CD4-positive, alpha-beta T cell treated with Interleukin-6 at 100 ng/mL for 8 hours (primary cell): Measurements from ENCODE around the gene AHI1.

Experiments used
- DNase-seq: peaks from one replicate; pipeline ENCODE4 v3.0.0-alpha.2; 2020; ENCODE audit warnings: mixed read lengths, low spot score

Gene AHI1

DNA sequence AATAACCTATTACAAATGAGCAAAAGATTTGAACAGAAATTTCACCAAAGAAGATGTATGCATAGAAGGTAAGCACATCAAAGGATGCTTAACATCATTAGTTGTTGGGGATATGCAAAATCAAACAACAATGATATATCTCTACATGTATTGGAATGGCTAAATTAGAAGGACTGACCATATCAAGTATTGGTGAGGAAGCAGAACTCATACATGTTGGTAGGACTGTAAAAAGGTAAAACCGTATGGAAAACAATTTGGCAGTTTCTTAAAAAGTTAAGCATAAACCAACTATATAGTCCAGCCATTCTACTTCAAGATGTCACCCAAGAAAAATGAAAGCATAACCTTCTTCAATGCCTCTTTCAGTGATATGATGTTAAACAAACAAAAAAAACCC lies 202.5 kb downstream of the AHI1 start:
- no peak for DNase-seq

DNA sequence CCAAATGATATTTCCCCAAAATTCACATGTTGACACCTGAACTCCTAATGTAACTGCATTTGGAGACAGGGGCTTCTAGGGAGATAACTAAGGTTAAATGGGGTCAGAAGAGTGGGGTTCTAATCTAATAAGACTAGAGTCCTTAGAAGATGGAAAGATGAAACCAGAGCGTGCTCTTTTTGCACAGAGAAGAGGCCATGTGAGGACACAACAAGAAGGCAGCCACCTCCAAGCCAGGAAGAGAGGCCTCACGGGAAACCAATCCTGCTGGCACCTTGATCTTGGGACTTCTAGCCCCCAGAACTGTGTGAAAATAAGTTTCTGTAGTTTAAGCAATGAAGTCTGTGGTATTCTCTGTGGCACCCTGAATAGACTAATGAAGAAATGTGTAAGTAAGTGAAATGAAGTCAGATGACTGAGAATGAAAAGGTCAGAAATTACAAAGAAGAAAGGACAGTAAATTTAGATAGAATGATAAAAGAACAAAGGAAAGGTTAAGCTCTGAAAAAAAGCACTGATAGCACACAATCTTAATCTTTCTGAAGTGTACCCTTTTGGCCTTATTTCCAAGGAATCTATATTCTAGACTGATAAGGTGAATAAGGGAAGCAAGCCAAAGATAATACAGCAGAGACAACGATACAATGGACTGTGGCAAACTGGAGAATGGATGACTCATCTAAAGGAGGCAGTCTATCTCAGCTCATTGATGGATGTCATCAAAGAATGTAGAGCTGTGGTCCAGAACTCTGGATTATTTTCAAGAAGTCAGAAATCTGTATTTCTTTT lies 206.1 kb downstream of the AHI1 start:
- DNase-seq: no peak

DNA sequence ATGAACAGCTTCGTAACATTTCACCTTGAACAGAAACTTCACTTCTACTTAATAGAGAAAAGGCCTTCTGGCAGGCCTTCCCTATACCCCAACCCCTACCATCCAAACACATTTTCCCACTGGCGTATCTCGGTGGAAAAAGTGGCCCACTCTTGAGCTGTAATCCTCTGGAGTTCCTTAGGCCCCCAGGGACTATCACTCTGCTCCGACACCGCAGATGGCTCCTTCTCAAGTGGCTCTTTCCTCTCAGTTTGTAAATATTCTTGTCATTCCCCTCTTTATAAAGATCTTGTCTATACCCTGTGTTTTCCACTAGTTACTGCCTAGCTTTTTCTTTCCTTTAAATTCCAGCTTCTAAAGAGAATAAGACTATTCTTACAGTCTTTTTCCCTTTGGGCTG lies 207.7 kb downstream of the AHI1 start:
- no peak for DNase-seq

DNA sequence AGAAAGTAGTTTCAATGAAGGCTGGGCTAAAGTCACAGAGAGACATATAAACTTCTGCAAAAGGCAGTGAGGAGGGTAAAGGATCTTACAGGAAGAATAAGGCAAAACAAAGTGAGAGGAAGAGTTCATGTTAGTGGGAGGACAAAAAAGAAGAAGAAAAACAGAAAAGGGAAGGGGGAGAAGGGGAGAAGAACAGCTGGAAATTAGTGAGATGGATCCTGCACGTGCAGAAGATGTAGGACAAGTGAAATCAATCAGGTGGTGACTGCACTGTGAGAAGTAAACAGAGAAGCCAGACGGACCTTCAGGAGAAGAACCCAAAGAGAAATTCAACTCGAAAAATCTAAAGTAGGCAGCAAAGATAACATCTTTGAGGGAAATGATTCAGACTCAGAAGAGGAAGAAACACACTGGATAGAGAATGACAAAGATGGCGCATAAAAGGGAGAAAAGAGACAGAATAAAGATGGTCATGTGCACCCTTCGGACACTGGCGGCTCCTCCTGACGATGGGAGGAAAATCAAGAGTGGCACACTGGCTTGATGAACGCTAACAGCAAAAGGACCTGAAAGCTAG lies 210.5 kb downstream of the AHI1 start:
- DNase-seq: no peak

DNA sequence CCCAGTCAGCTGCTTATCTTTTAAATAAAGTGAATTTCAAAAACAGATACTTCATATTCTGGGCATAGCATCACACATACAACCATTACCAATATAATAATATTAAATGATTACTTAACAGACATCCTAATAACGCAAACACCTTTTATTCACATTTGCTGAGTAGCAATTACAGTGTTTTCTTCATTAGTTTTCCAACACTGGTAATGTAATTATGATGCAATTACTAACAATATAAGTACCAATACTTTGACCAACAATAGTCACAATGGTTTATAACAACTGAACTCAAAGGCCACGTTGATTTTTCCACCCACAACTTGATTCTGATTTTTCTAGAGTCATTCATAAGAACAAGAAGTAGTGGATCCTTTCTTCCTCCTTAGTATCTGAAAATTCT lies 212.4 kb downstream of the AHI1 start:
- no peak for DNase-seq

DNA sequence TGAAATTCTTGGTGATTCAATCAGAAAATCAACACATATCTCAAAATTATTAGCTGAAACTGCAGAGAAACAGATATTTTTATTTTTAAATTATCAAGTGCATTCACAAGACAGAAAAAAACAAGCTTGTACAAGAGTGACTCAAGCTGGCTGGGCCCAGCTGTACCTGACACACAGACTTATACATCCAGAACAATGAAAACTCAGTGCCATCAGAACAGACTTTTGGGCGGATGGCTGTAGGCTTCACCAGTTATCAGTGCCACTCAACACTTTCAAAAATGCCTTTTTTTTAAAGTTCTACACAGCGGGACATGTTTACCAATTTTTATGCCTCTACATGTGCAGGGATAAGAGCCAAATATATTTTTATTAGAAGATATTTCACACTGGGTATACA lies 213.6 kb downstream of the AHI1 start:
- DNase-seq: no peak

DNA sequence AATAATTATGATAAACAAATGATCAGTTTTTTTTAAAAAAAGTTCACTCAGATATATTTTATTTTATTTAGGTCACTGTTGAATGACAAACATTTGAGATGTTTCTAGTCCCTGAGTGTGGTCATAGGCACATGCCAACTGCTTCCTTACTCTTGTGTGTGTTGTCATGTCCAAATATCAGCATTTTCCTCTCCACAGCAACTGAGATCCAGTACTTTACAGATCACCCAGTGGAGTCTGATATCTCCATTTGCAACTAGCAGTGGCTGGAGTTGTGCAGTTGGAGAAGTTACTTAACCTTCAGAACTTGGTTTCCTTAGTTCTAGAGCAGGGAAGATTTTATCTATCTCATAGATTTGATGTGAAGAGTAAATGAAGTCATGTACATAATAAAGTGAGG lies 215.1 kb downstream of the AHI1 start:
- DNase-seq: no peak

DNA sequence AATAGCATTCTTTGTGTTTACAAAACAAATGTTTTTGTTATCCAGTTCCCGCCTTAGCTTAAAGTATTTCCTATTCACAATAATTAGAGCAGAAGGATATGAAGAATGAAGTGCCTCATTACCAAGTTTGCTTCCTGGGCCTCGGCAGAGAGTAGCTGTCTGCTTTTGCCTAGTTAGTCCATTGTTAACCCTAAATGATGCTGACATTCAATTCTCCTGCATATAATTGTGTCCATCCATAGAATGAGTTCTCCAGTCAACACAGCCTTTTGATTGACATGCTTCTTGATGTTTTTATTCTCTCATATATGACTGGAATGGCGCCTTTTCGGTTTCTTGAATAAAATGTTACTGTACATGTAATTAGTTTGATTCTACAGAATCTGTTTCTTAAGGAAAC lies 215.6 kb downstream of the AHI1 start:
- DNase-seq: no peak

DNA sequence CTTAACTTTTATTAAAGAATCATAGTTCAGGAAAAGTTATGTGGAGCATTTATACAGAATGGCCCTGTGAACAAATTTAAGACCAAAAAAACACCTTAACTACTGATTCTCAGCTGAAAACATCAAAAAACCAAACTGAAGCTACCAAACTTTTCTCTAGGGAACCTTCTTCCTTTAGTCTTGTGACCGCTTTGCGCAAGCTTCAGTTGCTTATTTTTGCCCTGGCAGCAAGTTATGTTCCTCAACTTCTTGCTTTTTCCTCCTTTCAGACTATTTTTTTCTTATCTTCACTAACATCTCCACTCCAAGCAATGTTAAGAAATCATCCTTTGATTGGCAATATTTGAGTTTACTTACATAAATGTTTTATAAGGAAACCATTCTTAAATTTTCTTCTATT lies 216.3 kb downstream of the AHI1 start:
- DNase-seq: no peak

DNA sequence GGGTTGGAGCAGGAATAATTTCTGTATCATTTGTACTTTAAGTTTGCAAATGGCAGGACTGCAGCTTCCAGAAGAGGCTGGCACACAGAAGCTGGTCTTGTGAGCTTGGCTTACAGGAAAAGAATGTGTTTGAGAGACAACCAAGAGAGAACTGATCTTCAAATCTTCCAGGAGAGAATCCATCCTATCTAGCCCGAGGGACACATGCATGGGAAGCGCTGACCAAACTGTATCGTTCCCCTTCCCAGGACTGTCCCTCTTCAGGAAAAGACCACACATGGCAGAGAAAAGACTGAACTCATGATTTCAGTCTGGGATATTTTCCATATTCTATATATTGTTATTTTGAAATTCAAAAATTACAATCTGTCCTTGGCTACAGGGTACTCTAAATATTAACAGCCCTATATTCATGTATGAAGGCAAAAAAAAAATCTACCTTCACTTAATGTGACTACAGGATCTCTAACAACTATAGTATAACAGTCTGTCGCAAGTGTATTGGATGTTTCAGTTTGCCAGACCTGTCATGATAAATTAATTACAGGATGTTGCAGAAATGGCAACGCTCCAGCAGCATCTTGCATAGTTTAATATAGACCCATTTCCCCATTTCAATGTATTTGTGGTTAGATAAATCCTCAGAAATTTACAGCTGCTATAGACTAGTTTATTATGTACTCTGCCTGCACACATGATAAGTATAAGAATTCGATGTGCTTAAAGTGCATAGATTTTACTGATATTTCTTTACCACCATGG lies 217.0 kb downstream of the AHI1 start:
- DNase-seq: no peak

DNA sequence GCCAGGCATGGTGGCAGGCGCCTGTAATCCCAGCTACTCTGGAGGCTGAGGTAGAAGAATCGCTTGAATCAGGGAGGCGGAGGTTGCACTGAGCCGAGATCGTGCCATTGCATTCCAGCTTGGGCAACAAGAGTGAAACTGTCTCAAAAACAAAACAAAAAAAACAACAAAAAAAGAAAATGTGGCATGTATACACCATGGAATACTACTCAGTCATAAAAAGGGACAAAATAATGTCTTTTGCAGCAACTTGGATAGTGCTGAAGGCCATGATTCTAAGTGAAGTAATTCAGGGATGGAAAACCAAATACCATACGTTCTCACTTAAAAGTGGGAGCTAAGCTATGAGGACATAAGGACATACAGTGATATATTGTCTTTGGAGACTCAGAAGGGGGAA lies 220.1 kb downstream of the AHI1 start:
- DNase-seq: no peak

DNA sequence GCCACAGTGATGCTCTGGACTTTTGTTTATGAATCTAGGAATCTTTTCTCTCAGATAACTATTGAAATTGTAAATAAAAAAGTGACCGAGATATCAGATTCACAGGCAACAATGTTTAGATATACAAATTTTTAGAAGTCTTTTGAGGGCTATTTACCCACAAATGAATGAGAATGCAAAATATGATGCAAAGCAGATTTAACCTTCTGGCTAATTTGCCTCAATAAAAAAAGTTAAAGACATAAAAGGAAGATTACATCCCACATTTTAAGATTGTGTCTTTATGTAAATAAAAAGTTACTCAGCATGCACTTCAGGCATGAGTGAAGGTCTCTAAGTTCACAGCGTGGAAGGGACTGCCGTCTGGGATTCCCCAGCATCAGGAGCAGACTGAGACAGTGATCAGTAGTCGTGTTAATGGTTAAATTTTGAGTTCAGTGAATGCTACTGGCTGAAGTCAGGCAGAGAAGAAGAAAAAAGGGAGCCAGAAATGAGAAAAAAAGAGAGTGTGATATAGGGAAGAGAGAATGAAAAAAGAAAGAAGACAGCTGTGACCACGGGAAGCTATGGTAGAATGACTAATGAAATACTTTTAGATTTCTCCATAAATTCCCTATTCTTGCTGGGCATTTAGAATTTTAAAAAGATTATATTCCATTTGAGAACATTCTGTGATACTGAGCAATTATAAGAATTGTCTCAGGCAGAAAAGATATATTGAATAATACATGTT lies 222.8 kb downstream of the AHI1 start:
- no peak for DNase-seq

DNA sequence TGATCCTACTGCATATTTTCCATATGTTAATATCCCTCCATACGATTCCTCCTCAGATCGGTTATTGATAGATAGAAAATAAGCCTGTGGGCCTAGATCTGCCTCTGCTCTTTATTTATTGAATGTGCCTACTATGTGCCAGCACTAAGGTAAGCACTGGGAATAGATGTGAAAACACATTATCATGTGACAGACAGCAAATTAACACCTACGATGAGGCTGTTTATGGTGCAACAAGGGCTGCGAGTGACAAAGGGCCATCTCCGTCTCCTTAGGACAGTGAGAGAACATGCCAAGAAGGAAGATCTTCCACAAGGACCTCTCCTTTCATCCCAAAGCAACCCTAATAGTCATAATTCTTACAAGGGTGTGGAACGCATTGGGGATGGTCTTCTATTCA lies 225.9 kb downstream of the AHI1 start:
- DNase-seq: no peak

DNA sequence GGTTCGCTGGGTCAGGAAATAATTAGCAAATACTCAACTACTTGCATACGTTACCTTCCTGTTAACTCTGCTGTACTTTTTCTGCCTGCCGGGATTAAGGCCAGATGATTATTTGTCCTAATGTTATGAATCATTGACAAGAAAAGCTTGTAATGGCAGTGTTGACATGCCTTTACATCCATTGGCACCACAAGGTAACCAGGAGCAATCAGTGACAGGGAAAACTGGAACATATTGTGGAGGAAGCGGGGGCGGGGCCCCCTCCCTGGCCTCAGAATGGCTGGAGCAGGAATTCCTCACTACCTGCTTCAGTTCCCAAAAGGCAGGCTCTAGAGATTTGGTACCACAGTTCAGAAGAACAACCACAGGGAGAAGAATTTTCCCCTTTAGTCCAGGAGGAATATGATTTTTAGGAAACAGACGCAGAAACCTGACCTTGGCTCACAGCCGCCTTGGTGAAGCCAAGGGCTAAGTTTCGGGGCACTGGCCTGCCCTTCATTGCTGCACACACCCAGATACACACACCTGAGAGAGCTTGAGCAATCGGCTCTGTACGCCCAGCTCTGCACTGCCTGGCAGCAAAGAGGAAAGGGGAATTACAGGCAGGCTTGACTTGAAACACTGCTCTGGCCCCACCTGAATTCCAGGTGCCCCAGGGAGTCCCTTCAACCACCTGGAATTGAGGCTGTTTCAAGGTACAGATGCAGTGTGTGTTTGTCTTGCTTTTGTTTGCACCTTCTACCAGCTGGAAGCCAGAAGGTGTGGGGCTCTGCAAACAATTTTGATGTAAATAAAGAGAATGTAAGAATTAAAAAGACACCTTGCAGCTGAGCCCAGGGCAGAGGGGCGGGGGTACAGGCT lies 226.6 kb downstream of the AHI1 start:
- DNase-seq: no peak

DNA sequence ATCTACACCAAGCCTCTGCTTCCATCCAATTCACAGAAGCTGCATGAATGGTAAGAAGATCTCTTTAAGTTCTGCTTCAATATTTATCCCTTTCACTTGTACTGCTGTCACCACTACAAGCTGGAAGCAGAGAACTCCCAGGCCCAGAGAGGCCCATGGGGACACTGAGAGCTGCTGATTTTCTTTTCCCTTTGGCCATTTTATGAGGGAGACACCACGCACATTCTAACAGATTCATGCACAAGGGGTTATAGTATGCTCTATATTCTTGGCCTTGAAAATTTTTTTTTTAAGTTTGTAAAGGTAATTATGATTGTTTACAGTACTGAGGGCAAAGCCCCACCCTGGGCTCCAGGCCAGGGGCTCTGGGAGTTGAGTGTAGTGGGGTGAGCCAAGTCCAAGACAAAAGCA lies 228.1 kb downstream of the AHI1 start:
- no peak for DNase-seq

DNA sequence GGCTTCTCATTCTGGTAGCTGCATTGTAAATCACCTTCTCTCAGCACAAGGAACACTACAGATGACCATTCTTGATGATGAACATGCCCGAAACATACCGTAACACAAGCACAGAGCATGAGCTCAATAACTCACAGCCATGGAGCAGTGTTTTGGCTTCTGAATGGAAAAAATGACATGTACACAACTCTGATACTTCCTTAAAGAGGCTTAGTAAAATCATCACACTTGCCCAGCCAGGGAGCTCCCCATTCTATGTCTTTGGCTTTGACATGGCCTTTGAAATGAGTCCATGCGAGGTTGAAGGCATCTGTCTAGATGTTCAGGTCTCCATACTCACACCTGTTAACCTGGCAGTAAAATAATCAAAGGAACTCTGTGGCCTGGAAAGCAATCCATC lies 228.8 kb downstream of the AHI1 start:
- no peak for DNase-seq

DNA sequence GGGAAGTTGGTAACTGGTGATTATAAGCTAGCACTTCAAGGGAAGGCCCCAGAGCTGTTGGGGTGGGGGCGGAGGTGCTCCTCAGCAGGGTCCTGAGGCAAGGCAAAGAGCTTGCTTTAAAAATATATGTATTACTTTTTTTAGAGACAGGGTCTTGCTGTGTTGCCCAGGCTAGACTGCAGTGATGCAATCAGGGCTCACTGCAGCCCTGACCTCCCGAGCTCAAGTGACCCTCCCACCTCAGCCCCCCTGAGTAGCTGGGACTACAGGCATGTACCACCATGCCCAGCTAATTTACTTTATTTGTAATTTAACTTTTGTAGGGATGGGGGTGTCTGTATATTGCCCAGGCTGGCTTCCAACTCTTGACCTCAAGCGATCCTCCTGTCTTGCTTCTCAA lies 229.3 kb downstream of the AHI1 start:
- no peak for DNase-seq

DNA sequence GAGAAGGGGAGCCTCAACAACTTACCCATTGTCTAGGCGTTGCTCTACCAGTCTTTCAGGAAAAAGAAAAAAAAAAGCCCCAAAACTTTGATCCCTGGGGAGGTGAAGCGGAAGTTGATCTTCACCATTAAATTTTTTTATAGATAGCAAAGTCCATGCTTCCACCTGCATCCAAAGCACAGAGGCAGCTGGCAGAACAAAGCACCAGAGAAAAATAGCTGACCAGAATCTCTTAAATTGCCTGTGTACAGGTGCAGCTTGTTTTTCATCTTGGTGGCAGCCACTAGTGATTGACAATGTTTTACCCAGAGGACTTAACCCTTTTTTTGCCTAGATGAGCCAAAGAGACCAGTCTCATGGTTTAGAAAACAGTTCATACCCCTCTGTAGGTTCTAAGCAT lies 230.5 kb downstream of the AHI1 start:
- no peak for DNase-seq

DNA sequence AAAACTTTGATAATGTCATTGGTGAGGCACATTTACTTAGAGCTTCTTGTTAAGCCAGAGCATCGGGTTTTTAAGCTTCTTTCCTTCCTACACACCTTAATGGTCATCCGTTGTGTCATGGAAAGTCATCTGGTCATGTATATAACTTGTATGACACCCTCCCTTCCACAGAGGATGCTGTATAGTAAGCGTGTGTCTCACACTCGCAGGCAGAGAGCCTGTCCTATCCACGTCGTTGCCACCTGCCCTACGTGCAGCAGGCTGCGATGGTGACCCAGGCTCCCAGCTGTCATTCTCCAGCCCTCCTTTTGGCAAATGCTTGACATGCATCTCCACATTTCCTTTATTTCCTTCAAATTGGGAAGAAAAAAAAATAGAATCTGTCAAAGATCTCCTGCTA lies 230.9 kb downstream of the AHI1 start:
- no peak for DNase-seq

DNA sequence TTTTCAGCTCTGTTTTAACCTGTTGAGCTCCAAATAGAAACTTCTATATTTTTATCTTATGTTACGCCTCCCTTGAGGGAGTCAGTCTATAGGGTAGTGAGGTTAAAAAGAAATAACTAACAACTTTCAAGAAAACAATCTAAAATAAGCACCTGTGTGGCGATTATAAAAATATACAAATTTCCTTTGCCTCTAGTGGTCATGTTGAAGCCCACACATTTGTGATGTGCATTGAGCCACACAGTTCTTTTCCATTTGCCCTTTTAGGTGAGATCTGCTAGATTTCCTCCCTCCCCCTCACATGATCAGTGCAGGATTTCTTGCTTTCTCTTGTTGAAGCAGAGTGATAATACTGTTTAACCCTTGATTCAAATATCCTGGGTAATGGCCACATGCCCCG lies 232.3 kb downstream of the AHI1 start:
- no peak for DNase-seq

DNA sequence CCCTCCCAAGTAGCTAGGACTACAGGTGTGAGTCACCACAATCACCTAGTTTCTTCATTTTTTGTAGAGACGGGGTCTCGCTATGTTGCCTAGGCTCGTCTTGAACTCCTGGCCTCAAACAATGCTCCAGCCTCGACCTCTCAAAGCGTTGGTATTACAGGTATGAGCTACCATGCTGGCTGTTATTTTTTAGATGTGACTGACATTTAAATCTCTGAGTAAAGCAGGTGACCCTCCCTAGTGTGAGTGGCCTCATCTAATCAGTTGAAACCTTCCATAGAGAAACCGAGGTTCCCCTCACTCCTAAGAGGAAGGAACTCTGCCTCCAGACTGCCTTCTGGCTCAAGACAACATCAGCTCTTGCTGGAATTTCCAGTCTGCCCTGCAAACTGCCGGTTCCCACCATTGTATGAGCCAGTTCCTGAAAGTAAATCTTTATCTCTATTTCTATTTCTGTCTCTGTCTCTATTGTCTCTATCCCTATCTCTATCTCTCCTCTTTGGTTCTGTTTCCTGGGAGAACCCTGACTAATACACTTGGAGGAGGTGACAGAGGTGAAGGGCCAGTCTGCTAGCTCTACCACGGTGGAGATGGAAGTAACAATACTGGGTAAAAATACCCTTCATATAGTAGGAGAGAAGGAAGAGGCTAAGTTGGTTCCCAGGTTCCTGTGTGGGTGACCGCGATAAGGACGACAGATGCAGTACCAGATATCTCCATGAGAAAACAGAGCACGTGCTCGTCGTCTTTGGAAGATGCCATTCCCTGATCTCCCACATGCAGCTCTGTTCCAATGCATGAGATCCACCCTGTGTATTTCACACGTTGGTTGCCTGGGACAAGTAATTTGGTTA lies 235.4 kb downstream of the AHI1 start:
- DNase-seq: no peak
